A549 (cell line): ENCODE results near the gene NDUFB10. TPM values are rescaled to one million over a fixed set of nuclear protein-coding genes. Genes with fewer than 3 reads are reported as not detected.
"Not testable (repeated sequence)": the region's sequence is repeated elsewhere in the genome, so short reads cannot be mapped to it uniquely, and the experiment has no call there.

Source experiments
- ATAC-seq, 2 experiments: fragments of 200-7000 bp in 1 of 2; fragments of >200 bp in 1 of 2; cut with Nextera tagmentation in 1 of 2; cut with Tn5 transposase in 1 of 2; 3 replicates each; pipeline versions ENCODE4 v1.8.0 to v1.9.1; 2018 to 2020; ENCODE audit warnings: mild to moderate bottlenecking in 1 of 2, moderate library complexity in 1 of 2
- CTCF ChIA-PET: fragments of 300-600 bp; sonication (Branson Sonifier 250); formaldehyde crosslinking; extraction: SDS; loops from one replicate; lab custom pipeline; 2021; ENCODE audit warnings: antibody characterized with exemption, inconsistent platforms; lab: Yijun Ruan, JAX
- POLR2A ChIA-PET: fragments of 350-600 bp; formaldehyde crosslinking; extraction: SDS; loops from one replicate; lab custom pipeline; 2021; ENCODE audit warnings: antibody characterized with exemption, inconsistent platforms; lab: Yijun Ruan, JAX
- DNase-seq, 2 experiments: peaks; one replicate each; pipeline versions ENCODE4 v3.0.0 to v3.0.0-alpha.2; 2011 to 2016; ENCODE audit warnings: low read depth in 1 of 2, low spot score in 1 of 2
- FAIRE-seq: peaks from 2 replicates; lab custom pipeline; 2011; peaks lifted over from hg19 to GRCh38; lab: Jason Lieb, UNC
- H3K27ac ChIP-seq, 2 experiments: fragments of >200 bp; sonication (Bioruptor Twin); formaldehyde crosslinking; 3 replicates each; pipeline ENCODE4 v1.5.1; 2016 to 2017
- H3K4me1 ChIP-seq: fragments of >200 bp; sonication (Bioruptor Twin); formaldehyde crosslinking; 3 replicates; pipeline ENCODE4 v1.6.1; 2016
- H3K4me2 ChIP-seq: fragments of >200 bp; sonication (Bioruptor Twin); formaldehyde crosslinking; 3 replicates; pipeline ENCODE4 v1.6.1; 2016
- H3K4me3 ChIP-seq: fragments of >200 bp; sonication (Bioruptor Twin); formaldehyde crosslinking; 3 replicates; pipeline ENCODE4 v1.5.1; 2016
- H3K9me3 ChIP-seq: fragments of >200 bp; sonication (Bioruptor Twin); formaldehyde crosslinking; 3 replicates; pipeline ENCODE4 v1.6.1; 2016
- EHMT2 ChIP-seq: fragments of 200-600 bp; sonication (generic); IDR thresholded peaks from 2 replicates; pipeline ENCODE4 v1.6.1; 2016; ENCODE audit warnings: antibody characterized with exemption, low read depth, mild to moderate bottlenecking, moderate library complexity
- FOXS1 ChIP-seq: fragments of 250-450 bp; sonication (Bioruptor Pico); IDR thresholded peaks from 2 replicates; pipeline ENCODE4 v1.5.0; 2020; ENCODE audit warnings: mild to moderate bottlenecking, moderate library complexity
- HEYL ChIP-seq: fragments of 250-450 bp; sonication (Bioruptor Pico); IDR thresholded peaks from 2 replicates; pipeline ENCODE4 v1.8.0; 2021; ENCODE audit warnings: mild to moderate bottlenecking, moderate library complexity
- HOXA7 ChIP-seq: fragments of 250-450 bp; sonication (Bioruptor Pico); IDR thresholded peaks from 2 replicates; pipeline ENCODE4 v1.5.0; 2020; ENCODE audit warnings: mild to moderate bottlenecking, moderate library complexity
- HOXB13 ChIP-seq: fragments of 250-450 bp; sonication (Bioruptor Pico); IDR thresholded peaks from 2 replicates; pipeline ENCODE4 v1.5.0; 2020; ENCODE audit warnings: low read depth, mild to moderate bottlenecking, moderate library complexity
- JUNB ChIP-seq: fragments of >200 bp; sonication (Bioruptor Twin); formaldehyde crosslinking; IDR thresholded peaks from 2 replicates; pipeline ENCODE4 v1.6.1; 2016
- KDM1A ChIP-seq: fragments of 200-600 bp; sonication (generic); IDR thresholded peaks from 2 replicates; pipeline ENCODE4 v1.6.1; 2016; ENCODE audit warnings: low read depth, mild to moderate bottlenecking
- NFE2L2 ChIP-seq: fragments of 150-350 bp; conservative IDR thresholded peaks from 2 replicates; pipeline ENCODE4 v1.6.1; 2014; ENCODE audit warnings: low read length
- POLR2A ChIP-seq: IDR thresholded peaks from 2 replicates; pipeline ENCODE4 v1.6.1; 2012; ENCODE audit warnings: mild to moderate bottlenecking, low read length
- POLR2AphosphoS2 ChIP-seq: conservative IDR thresholded peaks from 2 replicates; pipeline ENCODE4 v1.6.1; 2012; ENCODE audit warnings: low read length, improper control_type of control experiment, inconsistent platforms
- RAD21 ChIP-seq, 2 experiments: fragments of >200 bp in 1 of 2; sonication (Bioruptor Twin) in 1 of 2; formaldehyde crosslinking in 1 of 2; IDR thresholded peaks in 1 of 2; conservative IDR thresholded peaks in 1 of 2; 2 replicates in 1 of 2; 3 replicates in 1 of 2; pipeline ENCODE4 v1.6.1; 2012 to 2018; ENCODE audit warnings: inconsistent platforms in 1 of 2
- RARB ChIP-seq: fragments of 250-450 bp; sonication (Bioruptor Pico); IDR thresholded peaks from 2 replicates; pipeline ENCODE4 v1.8.0; 2021; ENCODE audit warnings: mild to moderate bottlenecking, moderate library complexity
- WGBS: methylation state at CpG from one replicate; pipeline ENCODE4 v1.1.6; 2017; ENCODE audit errors: missing lambda C conversion rate; 5-methylcytosine and 5-hydroxymethylcytosine counted together
- polyA plus RNA-seq, 4 experiments: library from polyadenylated mRNA; depleted of rRNA in 3 of 4; stranded (reverse); fragments of >200 nt; fragmentation: RNase III in 1 of 4; extraction: RNeasy Plus Mini Kit Qiagen cat#74134 plus additional on column Dnase treatment in 1 of 4; gene quantifications; 2 replicates in 3 of 4; 3 replicates in 1 of 4; pipeline ENCODE4 v1.2.3, GENCODE V29; 2011 to 2017
- TF ChIP-seq, protein P1 (sequence below): fragments of >200 bp; sonication (Bioruptor Twin); formaldehyde crosslinking; IDR thresholded peaks from 3 replicates; pipeline ENCODE4 v1.5.1; 2016

Gene NDUFB10
- polyA plus RNA-seq, 2 of the 4 experiments (the other 2 are of a cell fraction), result 198 to 389 TPM

- ATAC-seq, result no peak
- FAIRE-seq, result no peak
- Histone ChIP-seq H3K4me3 (no peak overlapping the region), H3K4me1 (peaks cover 33% of the 10 kb centered on the region), H3K4me2 (no peak overlapping the region), H3K9me3 (no peaks in the 10 kb centered on the region), H3K27ac (no peak overlapping the region)
- ChIA-PET POLR2A (no interaction called here), CTCF (interaction anchor here (1.2 to 12.9 kb wide), 3 partner anchors 8 to 69 kb away, joined by 3 to 396 read pairs (median 63); partner anchors contain the start of gene MEIOB)
- TF ChIP-seq HOXB13 (CRISPR knock-in tag) (no peak), HOXA7 (CRISPR knock-in tag) (no peak), POLR2A (no peak), JUNB (no peak), POLR2AphosphoS2 (no peak)
- DNase-seq, result no peak
- WGBS, result 92% methylated on average over 11 of the region's 11 CpGs
Observed at GRCh38 chr16:1936945-1937479, 22.3 kb upstream of the NDUFB10 start.

- 88% methylated on average over 7 of the region's 10 CpGs for WGBS
- CTCF ChIA-PET, result interaction anchor here (1.2 to 7.1 kb wide), 3 partner anchors 9 to 81 kb away, joined by 3 to 63 read pairs (median 5); no protein-coding TSS in a partner anchor
- POLR2A ChIA-PET, result interaction anchor here (0.6 to 1.4 kb wide), 2 partner anchors 10 to 26 kb away, joined by 3 read pairs; partner anchors contain the start of gene RPS2
Observed at GRCh38 chr16:1938316-1938715, 21.0 kb upstream of the NDUFB10 start.

GRCh38 chr16:1938910-1939309, 20.4 kb upstream of the NDUFB10 start:
- no peak overlapping the region for H3K4me2 ChIP-seq
- no peak for DNase-seq
- ATAC-seq, result no peak
- peaks cover 30% of the 10 kb centered on the region for H3K4me1 ChIP-seq
- TF ChIP-seq, protein P1, sequence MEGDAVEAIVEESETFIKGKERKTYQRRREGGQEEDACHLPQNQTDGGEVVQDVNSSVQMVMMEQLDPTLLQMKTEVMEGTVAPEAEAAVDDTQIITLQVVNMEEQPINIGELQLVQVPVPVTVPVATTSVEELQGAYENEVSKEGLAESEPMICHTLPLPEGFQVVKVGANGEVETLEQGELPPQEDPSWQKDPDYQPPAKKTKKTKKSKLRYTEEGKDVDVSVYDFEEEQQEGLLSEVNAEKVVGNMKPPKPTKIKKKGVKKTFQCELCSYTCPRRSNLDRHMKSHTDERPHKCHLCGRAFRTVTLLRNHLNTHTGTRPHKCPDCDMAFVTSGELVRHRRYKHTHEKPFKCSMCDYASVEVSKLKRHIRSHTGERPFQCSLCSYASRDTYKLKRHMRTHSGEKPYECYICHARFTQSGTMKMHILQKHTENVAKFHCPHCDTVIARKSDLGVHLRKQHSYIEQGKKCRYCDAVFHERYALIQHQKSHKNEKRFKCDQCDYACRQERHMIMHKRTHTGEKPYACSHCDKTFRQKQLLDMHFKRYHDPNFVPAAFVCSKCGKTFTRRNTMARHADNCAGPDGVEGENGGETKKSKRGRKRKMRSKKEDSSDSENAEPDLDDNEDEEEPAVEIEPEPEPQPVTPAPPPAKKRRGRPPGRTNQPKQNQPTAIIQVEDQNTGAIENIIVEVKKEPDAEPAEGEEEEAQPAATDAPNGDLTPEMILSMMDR, result no peak
- TF ChIP-seq HEYL (CRISPR knock-in tag), result no peak
- no peak for TF ChIP-seq HOXB13 (CRISPR knock-in tag)
- no peak for TF ChIP-seq HOXA7 (CRISPR knock-in tag)
- TF ChIP-seq NFE2L2, result no peak
- TF ChIP-seq RAD21 (conservative IDR thresholded peaks at IDR 0.05 in 1 of 2, IDR thresholded peaks at IDR 0.05 in 1 of 2), result no peak
- 91% methylated on average over 14 of the region's 17 CpGs for WGBS
- no peak overlapping the region for H3K27ac ChIP-seq
- ChIA-PET CTCF (interaction anchor here (1.2 to 7.1 kb wide), 4 partner anchors 10 to 97 kb away, joined by 4 to 63 read pairs (median 14); no protein-coding TSS in a partner anchor), POLR2A (interaction anchor here (1.4 kb wide), 1 partner anchor 26 kb away, joined by 3 read pairs; the partner anchor contains the start of gene RPS2)
- no peak overlapping the region for H3K4me3 ChIP-seq
- no peak for FAIRE-seq
- H3K9me3 ChIP-seq, result no peaks in the 10 kb centered on the region

More at GRCh38 chr16:1938316-1938715, 21.0 kb upstream of the NDUFB10 start:
- DNase-seq (no peak), FAIRE-seq (no peak), ATAC-seq (no peak)
- Histone ChIP-seq H3K4me2 (no peak overlapping the region), H3K9me3 (no peaks in the 10 kb centered on the region), H3K4me3 (no peak overlapping the region), H3K4me1 (peaks cover 28% of the 10 kb centered on the region), H3K27ac (no peak overlapping the region)
- TF ChIP-seq RARB (CRISPR knock-in tag), result no peak
- no peak for TF ChIP-seq FOXS1 (CRISPR knock-in tag)
- TF ChIP-seq KDM1A, result no peak
- TF ChIP-seq EHMT2, result no peak

DNA sequence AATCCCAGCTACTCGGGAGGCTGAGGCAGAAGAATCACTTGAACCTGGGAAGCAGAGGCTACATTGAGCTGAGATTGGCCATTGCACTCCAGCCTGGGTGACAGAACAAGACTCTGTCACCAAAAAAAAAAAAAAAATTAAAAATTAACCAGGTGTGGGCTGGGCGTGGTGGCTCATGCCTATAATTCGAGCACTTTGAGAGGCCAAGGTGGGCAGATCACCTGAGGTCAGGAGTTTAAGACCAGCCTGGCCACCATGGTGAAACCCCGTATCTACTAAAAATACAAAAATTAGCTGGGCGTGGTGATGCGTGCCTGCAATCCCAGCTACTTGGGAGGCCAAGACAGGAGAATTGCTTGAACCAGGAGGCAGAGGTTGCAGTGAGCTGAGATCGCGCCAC, 19.5 kb upstream of the NDUFB10 start:
- not testable (repeated sequence) for H3K4me3 ChIP-seq, FAIRE-seq, H3K9me3 ChIP-seq, H3K27ac ChIP-seq, H3K4me2 ChIP-seq, ATAC-seq, DNase-seq
- H3K4me1 ChIP-seq, result peaks cover 29% of the 10 kb centered on the region
- ChIA-PET CTCF (interaction anchor here (1.2 to 7.1 kb wide), 5 partner anchors 7 to 98 kb away, joined by 4 to 63 read pairs (median 14); no protein-coding TSS in a partner anchor), POLR2A (interaction anchor here (0.6 to 1.8 kb wide), 2 partner anchors 25 to 59 kb away, joined by 3 to 6 read pairs; partner anchors contain the start of gene RPS2)
- 92% methylated on average over 8 of the region's 8 CpGs for WGBS
